HepG2 (cell line): Measurements from ENCODE around the gene SPTSSB. TPM values are rescaled to one million over a fixed set of nuclear protein-coding genes. Genes with fewer than 3 reads are reported as not detected.

Source experiments
- AGO2 ChIP-seq: fragments of 200-400 bp; formaldehyde crosslinking; optimal IDR thresholded peaks from 2 replicates; pipeline ENCODE3; 2017; ENCODE audit warnings: mild to moderate bottlenecking, low read depth, low read length, moderate library complexity
- DR1 ChIP-seq: sonication (generic); formaldehyde crosslinking; IDR thresholded peaks from 2 replicates; pipeline ENCODE4 v1.8.0; 2021; ENCODE audit warnings: mild to moderate bottlenecking, missing genetic modification reagents, inconsistent platforms
- ELF1 ChIP-seq: sonication (generic); formaldehyde crosslinking; IDR thresholded peaks from 2 replicates; pipeline ENCODE4 v1.4.0; 2020; ENCODE audit warnings: missing genetic modification reagents
- ERF ChIP-seq: IDR thresholded peaks from 2 replicates; pipeline ENCODE4 v1.6.1; 2018; ENCODE audit warnings: missing biosample characterization, missing genetic modification reagents
- ESRRA ChIP-seq: sonication (generic); formaldehyde crosslinking; IDR thresholded peaks from 2 replicates; pipeline ENCODE4 v1.5.1; 2020; ENCODE audit warnings: mild to moderate bottlenecking, low read depth, missing genetic modification reagents
- FOXK2 ChIP-seq: fragments of 450-650 bp; IDR thresholded peaks from 2 replicates; pipeline ENCODE4 v1.6.1; 2016
- GABPB1 ChIP-seq: IDR thresholded peaks from 2 replicates; pipeline ENCODE4 v1.6.1; 2016; ENCODE audit warnings: mild to moderate bottlenecking, missing genetic modification reagents, moderate library complexity, missing compliant biosample characterization
- GATAD2A ChIP-seq: IDR thresholded peaks from 2 replicates; pipeline ENCODE4 v1.6.1; 2016
- MED1 ChIP-seq: sonication (generic); formaldehyde crosslinking; IDR thresholded peaks from 2 replicates; pipeline ENCODE4 v1.4.0; 2020; ENCODE audit warnings: missing genetic modification reagents
- ONECUT2 ChIP-seq: sonication (generic); formaldehyde crosslinking; IDR thresholded peaks from 2 replicates; pipeline ENCODE4 v1.4.0; 2020; ENCODE audit warnings: missing genetic modification reagents
- PHF20 ChIP-seq: sonication (generic); formaldehyde crosslinking; IDR thresholded peaks from 2 replicates; pipeline ENCODE4 v1.5.0; 2020; ENCODE audit warnings: mild to moderate bottlenecking, missing genetic modification reagents
- SMARCE1 ChIP-seq: fragments of 450-650 bp; IDR thresholded peaks from 2 replicates; pipeline ENCODE4 v1.6.1; 2017; ENCODE audit warnings: borderline replicate concordance
- STAG1 ChIP-seq: sonication (generic); formaldehyde crosslinking; IDR thresholded peaks from 2 replicates; pipeline ENCODE4 v1.4.0; 2020; ENCODE audit warnings: missing genetic modification reagents
- TEAD2 ChIP-seq: sonication (generic); formaldehyde crosslinking; IDR thresholded peaks from 2 replicates; pipeline ENCODE4 v1.9.0; 2021; ENCODE audit warnings: missing genetic modification reagents
- THAP11 ChIP-seq: IDR thresholded peaks from 2 replicates; pipeline ENCODE4 v1.6.1; 2016; ENCODE audit warnings: missing biosample characterization, missing genetic modification reagents
- ZBTB3 ChIP-seq: sonication (generic); formaldehyde crosslinking; IDR thresholded peaks from 2 replicates; pipeline ENCODE4 v1.4.0; 2020; ENCODE audit warnings: low read depth, mild to moderate bottlenecking, moderate library complexity, missing genetic modification reagents, borderline replicate concordance
- ZFP1 ChIP-seq: IDR thresholded peaks from 2 replicates; pipeline ENCODE4 v1.6.1; 2016
- ZFP36L1 ChIP-seq: sonication (generic); formaldehyde crosslinking; IDR thresholded peaks from 2 replicates; pipeline ENCODE4 v1.8.0; 2022; ENCODE audit warnings: mild to moderate bottlenecking, missing genetic modification reagents, moderate library complexity
- ZNF180 ChIP-seq: sonication (generic); formaldehyde crosslinking; IDR thresholded peaks from 2 replicates; pipeline ENCODE4 v1.4.0; 2020; ENCODE audit warnings: low read depth, missing genetic modification reagents, borderline replicate concordance
- ZNF292 ChIP-seq: sonication (generic); formaldehyde crosslinking; IDR thresholded peaks from 2 replicates; pipeline ENCODE4 v1.8.1; 2022; ENCODE audit warnings: mild to moderate bottlenecking, low read depth, missing genetic modification reagents, borderline replicate concordance
- ZNF780A ChIP-seq: sonication (generic); formaldehyde crosslinking; IDR thresholded peaks from 2 replicates; pipeline ENCODE4 v1.8.0; 2022; ENCODE audit warnings: mild to moderate bottlenecking, missing genetic modification reagents, moderate library complexity
- polyA plus RNA-seq, 8 experiments: library from polyadenylated mRNA; depleted of rRNA in 3 of 8; stranded (reverse) in 7 of 8; unstranded in 1 of 8; fragments of >200 nt; fragmentation: Illumina TruSeq in 4 of 8; extraction: Trizol in 4 of 8; gene quantifications; 2 replicates each; pipeline versions ENCODE4 v1.2.1 to v1.2.3, GENCODE V29; 2011 to 2016; ENCODE audit warnings: low read depth in 4 of 8, missing spikeins in 1 of 8, mixed read lengths in 1 of 8; ENCODE audit not compliant: insufficient read depth in 1 of 8
- total RNA-seq, 5 experiments: library from RNA; depleted of rRNA; stranded (reverse); fragments of >200 nt; fragmentation: Illumina TruSeq; extraction: Trizol; gene quantifications; 2 replicates each; pipeline ENCODE4 v1.2.3, GENCODE V29; 2016; ENCODE audit warnings: low read depth in 1 of 5
- TF ChIP-seq, protein P1 (sequence below): sonication (generic); formaldehyde crosslinking; IDR thresholded peaks from 2 replicates; pipeline ENCODE4 v1.9.0; 2021; ENCODE audit warnings: missing genetic modification reagents, mild to moderate bottlenecking, borderline replicate concordance
- TF ChIP-seq, protein P2 (sequence below): sonication (generic); formaldehyde crosslinking; IDR thresholded peaks from 2 replicates; pipeline ENCODE4 v1.8.0; 2022; ENCODE audit warnings: mild to moderate bottlenecking, missing genetic modification reagents; ENCODE audit not compliant: insufficient replicate concordance
- TF ChIP-seq, protein P3 (sequence below): sonication (generic); formaldehyde crosslinking; IDR thresholded peaks from 2 replicates; pipeline ENCODE4 v1.5.0; 2020; ENCODE audit warnings: missing genetic modification reagents
- TF ChIP-seq, protein P4 (sequence below): sonication (generic); formaldehyde crosslinking; IDR thresholded peaks from 2 replicates; pipeline ENCODE4 v1.5.0; 2020; ENCODE audit warnings: mild to moderate bottlenecking, missing genetic modification reagents, borderline replicate concordance
- TF ChIP-seq, protein P5 (sequence below): IDR thresholded peaks from 2 replicates; pipeline ENCODE4 v1.6.1; 2016; ENCODE audit warnings: mild to moderate bottlenecking

SPTSSB gene
- total and polyA plus RNA-seq, 2 of the 13 experiments (the other 11 are each of a cell fraction or from before 2014, with no cell fraction given), result 0.51 to 2.4 TPM

DNA sequence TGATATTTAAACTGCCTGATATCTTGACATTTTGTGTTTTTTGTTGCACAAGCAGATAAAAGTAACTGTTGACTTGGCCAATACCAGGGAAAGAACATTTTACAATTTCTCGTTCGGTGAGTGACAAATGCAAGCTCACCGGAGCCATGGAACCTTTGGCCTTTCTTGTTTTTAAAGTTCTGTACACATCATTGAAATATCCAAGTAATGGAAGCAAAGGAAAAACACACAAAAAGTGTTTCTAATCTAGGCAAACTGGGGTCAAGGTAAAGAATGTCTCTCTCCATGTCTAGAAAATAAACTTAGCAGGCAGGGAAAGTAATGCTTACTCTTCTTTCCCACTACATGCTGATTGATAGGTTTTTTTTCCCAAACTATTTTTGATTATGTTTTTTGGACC is 27.8 kb downstream of the SPTSSB start (continued):
- TF ChIP-seq GABPB1 (CRISPR knock-in tag) (no peak), SMARCE1 (no peak), MED1 (CRISPR knock-in tag) (0 out of 2 replicates have a peak, but pooled peaks have one; percentile 22), ZNF292 (CRISPR knock-in tag) (no peak), THAP11 (no peak), AGO2 (no peak), ESRRA (CRISPR knock-in tag) (no peak), ELF1 (CRISPR knock-in tag) (no peak), ERF (CRISPR knock-in tag) (no peak), ZBTB3 (CRISPR knock-in tag) (no peak), STAG1 (no peak), ZNF780A (no peak), ZNF180 (CRISPR knock-in tag) (no peak), ONECUT2 (no peak), DR1 (CRISPR knock-in tag) (no peak), TEAD2 (CRISPR knock-in tag) (no peak), GATAD2A (CRISPR knock-in tag) (peak; percentile 65), PHF20 (CRISPR knock-in tag) (no peak), FOXK2 (no peak), ZFP1 (CRISPR knock-in tag) (no peak), ZFP36L1 (no peak)
- TF ChIP-seq, protein P1, sequence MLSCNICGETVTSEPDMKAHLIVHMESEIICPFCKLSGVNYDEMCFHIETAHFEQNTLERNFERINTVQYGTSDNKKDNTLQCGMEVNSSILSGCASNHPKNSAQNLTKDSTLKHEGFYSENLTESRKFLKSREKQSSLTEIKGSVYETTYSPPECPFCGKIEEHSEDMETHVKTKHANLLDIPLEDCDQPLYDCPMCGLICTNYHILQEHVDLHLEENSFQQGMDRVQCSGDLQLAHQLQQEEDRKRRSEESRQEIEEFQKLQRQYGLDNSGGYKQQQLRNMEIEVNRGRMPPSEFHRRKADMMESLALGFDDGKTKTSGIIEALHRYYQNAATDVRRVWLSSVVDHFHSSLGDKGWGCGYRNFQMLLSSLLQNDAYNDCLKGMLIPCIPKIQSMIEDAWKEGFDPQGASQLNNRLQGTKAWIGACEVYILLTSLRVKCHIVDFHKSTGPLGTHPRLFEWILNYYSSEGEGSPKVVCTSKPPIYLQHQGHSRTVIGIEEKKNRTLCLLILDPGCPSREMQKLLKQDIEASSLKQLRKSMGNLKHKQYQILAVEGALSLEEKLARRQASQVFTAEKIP (CRISPR knock-in tag), result no peak
- TF ChIP-seq, protein P2, sequence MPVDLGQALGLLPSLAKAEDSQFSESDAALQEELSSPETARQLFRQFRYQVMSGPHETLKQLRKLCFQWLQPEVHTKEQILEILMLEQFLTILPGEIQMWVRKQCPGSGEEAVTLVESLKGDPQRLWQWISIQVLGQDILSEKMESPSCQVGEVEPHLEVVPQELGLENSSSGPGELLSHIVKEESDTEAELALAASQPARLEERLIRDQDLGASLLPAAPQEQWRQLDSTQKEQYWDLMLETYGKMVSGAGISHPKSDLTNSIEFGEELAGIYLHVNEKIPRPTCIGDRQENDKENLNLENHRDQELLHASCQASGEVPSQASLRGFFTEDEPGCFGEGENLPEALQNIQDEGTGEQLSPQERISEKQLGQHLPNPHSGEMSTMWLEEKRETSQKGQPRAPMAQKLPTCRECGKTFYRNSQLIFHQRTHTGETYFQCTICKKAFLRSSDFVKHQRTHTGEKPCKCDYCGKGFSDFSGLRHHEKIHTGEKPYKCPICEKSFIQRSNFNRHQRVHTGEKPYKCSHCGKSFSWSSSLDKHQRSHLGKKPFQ, result no peak
- TF ChIP-seq, protein P3, sequence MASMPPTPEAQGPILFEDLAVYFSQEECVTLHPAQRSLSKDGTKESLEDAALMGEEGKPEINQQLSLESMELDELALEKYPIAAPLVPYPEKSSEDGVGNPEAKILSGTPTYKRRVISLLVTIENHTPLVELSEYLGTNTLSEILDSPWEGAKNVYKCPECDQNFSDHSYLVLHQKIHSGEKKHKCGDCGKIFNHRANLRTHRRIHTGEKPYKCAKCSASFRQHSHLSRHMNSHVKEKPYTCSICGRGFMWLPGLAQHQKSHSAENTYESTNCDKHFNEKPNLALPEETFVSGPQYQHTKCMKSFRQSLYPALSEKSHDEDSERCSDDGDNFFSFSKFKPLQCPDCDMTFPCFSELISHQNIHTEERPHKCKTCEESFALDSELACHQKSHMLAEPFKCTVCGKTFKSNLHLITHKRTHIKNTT (CRISPR knock-in tag), result no peak
- TF ChIP-seq, protein P4, sequence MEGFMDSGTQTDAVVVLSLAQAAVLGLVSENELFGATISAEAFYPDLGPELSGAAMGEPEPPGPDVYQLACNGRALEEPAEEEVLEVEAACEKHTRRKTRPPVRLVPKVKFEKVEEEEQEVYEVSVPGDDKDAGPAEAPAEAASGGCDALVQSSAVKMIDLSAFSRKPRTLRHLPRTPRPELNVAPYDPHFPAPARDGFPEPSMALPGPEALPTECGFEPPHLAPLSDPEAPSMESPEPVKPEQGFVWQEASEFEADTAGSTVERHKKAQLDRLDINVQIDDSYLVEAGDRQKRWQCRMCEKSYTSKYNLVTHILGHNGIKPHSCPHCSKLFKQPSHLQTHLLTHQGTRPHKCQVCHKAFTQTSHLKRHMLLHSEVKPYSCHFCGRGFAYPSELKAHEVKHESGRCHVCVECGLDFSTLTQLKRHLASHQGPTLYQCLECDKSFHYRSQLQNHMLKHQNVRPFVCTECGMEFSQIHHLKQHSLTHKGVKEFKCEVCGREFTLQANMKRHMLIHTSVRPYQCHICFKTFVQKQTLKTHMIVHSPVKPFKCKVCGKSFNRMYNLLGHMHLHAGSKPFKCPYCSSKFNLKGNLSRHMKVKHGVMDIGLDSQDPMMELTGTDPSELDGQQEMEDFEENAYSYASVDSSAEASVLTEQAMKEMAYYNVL, result peak; percentile 54; the same call in 1 of the 2 replicates
- TF ChIP-seq, protein P5, sequence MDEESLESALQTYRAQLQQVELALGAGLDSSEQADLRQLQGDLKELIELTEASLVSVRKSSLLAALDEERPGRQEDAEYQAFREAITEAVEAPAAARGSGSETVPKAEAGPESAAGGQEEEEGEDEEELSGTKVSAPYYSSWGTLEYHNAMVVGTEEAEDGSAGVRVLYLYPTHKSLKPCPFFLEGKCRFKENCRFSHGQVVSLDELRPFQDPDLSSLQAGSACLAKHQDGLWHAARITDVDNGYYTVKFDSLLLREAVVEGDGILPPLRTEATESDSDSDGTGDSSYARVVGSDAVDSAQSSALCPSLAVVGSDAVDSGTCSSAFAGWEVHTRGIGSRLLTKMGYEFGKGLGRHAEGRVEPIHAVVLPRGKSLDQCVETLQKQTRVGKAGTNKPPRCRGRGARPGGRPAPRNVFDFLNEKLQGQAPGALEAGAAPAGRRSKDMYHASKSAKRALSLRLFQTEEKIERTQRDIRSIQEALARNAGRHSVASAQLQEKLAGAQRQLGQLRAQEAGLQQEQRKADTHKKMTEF, result peak; percentile 57; the same call in 1 of the 2 replicates
